B cell (primary cell): ENCODE data around the gene ABHD17B.

Experiments
- CTCF ChIP-seq: fragments of 200-600 bp; IDR thresholded peaks from one replicate; pipeline ENCODE4 v1.8.0; 2022; ENCODE audit warnings: antibody characterized with exemption, mild to moderate bottlenecking
- EZH2 ChIP-seq: IDR thresholded peaks from 2 replicates; pipeline ENCODE4 v1.6.1; 2012; ENCODE audit warnings: borderline replicate concordance, low read depth, mild to moderate bottlenecking, moderate library complexity, low read length; ENCODE audit not compliant: insufficient read depth, poor library complexity, severe bottlenecking

GRCh38 chr9:71887362-71887761 is 23.6 kb downstream of the ABHD17B start:
- TF ChIP-seq CTCF, result no peak
- no peak for TF ChIP-seq EZH2
